Activated CD8-positive, alpha-beta memory T cell treated with anti-CD3 and anti-CD28 coated beads, Interleukin-2, amount 50 U/mL, for 1 hour (primary cell): ENCODE measurements around the gene SOAT1.
A peak's percentile ranks its signal among the peaks of the same experiment; 100 is the strongest.
"Not testable (repeated sequence)": the region's sequence is repeated elsewhere in the genome, so short reads cannot be mapped to it uniquely, and the experiment has no call there.

ENCODE experiments used
- DNase-seq: peaks from one replicate; pipeline ENCODE4 v3.0.0-alpha.2; 2020; ENCODE audit errors: extremely low read depth

Gene SOAT1

DNA sequence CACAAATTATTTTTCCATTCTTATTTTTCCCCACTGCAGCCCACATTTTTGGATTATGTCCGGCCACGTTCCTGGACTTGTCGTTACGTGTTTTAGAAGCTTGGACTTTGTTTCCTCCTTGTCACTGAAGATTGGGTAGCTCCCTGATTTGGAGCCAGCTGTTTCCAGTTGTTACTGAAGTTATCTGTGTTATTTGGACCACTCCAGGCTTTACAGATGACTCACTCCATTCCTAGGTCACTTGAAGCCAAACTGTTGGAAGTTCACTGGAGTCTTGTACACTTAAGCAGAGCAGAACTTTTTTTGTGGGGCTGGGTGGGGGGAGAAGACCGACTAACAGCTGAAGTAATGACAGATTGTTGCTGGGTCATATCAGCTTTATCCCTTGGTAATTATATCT is 59.9 kb downstream of the SOAT1 start:
- DNase-seq = no peak

DNA sequence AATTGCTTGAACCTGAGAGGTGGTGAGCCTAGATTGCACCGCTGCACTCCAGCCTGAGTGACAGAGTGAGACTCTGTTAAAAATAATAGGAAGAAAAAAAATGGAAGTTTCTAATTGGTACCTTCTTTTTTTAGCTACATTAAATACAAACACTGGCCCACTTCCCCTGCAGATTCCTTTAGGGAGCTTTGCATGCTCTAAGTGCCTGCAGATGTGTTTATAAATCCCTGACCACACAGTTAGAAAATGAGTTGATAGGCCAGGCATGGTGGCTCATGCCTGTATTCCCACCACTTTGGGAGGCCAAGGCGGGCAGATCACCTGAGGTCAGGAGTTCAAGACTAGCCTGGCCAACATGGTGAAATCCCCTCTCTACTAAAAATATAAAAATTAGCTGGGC is 68.0 kb downstream of the SOAT1 start:
- DNase-seq = not testable (repeated sequence)

DNA sequence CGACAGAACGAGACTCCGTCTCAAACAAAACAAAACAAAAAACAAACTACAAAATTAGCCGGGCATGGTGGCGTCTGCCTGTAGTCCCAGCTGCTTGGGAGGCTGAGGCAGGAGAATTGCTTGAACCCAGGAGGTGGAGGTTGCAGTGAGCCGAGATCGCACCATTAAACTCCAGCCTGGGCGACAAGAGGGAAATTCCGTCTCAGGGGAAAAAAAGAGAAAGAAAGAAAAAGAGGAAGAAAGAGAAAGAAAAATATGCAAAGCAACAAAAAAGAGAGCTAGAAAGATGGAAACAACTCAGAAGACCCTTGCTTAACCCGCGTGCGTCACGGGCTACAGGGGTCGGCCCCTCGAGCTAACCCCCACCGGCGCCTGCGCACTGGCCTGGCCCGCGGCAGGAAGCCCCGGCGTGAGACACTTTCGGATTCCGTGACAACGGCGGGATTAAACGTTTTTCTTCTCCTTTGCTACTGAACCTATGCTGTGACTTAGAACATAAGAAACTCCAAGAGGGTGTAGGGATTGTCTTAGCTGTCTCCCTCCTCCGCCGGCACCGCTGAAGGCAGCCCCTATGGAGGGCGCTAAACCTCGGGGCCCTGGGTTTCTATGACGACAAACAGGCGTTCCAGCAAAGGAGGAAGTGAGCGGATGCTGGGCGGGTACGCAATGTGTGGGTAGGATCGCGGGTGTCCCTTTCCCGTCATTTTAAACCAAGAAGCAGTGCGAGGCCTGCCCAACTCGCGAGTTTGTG is 71.9 kb downstream of the SOAT1 start, which contains the start of gene AXDND1:
Gene AXDND1 (plus strand): TSS at position 630 of the 751 bp plus-strand sequence. CDS start 539 bp downstream, outside the sequence.
- peak; percentile 89 for DNase-seq

DNA sequence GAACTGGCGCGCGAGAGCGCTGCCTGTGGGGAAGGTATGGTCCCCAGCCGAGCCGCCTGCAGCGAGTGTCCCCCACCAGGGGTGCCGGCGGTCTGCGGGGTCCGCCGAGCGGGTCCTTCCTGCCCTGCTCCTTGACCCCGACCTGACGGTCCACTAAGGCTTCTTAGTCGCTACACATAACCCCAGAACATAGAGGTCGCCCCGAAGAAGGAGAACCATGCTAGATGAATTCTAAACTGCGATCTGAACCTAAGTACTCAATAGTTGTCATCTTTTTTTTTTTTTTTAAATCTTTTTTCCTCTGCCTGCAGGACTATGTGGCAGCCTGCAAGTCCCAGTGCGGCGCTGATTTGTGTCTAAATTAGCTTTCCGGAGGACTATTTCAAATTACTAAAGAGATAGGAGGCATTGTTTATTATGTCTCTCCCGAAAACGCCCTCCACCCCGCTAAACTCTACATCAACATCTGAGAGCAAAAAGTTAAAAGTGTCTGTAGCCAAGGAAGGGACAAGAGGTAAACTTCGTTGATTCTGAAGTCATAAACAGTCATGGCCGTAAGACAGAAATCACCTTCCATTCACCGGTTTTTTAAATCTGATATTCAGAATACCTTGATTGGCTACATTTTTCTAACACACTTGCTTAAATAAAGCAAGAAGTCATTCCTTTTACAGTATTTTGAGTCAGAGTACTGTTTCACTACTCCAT is 72.7 kb downstream of the SOAT1 start:
- DNase-seq = no peak

DNA sequence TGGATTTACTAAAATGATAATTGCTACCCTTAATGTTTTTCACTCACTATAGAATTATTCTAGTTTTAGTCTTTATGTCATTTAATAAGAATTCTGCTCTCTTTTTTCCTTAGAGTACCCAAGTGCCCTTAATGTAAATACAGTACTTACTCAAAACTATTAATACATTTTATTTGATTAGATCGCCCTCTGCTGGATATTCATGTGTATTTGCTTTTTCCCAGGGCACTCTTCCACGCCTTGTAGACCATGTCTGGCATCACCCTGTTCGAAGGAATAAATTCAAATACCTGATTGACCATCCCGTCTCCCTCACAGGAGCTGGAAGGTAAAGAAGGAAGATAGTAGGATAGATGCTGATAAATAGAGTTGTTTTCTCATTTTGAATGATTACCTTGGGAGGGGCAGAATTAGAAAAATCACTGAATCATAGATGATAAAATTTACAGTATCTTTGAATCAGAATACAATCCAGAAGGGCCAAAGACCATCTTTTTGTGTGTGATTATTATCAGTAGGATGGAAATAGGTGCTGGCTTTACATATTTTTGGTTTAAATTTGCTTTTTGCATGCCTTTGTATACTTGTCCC is 76.2 kb downstream of the SOAT1 start:
- no peak for DNase-seq

DNA sequence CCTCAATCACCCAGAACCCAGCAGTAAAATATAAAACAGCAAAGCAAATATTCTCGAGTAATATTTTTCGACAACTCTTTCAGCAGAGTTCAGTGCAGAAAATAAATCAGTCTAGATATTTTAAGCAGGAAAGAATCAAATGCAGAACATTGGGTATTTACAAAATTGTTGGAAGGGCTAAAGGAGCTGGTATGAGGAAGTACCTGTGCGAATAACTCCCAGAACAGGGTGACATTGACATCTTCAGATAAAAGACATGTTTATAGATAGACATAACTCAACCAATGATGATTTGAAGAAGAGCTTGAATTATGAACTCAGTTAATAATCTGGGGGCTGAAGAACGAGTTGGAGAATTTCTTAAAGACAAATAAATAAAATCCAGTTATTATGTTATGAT is 78.6 kb downstream of the SOAT1 start:
- no peak for DNase-seq

DNA sequence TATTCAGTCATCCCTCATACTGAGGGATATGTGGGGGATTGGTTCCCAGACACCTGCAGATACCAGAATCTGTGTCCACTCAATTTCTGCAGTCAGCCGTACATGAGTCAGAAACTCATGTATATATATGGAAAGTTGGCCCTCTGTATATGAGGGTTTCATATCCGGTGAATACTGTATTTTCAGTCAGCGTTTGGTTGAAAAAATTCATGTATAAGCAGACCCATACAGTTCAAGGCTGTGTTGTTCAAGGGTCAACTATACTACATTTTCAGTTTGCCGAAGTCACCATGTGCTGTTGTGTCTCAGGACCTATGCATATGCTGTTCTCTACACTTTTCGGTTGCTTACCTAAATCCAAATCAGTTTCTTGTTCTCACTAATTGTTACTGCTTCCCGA is 82.6 kb downstream of the SOAT1 start:
- DNase-seq = no peak

DNA sequence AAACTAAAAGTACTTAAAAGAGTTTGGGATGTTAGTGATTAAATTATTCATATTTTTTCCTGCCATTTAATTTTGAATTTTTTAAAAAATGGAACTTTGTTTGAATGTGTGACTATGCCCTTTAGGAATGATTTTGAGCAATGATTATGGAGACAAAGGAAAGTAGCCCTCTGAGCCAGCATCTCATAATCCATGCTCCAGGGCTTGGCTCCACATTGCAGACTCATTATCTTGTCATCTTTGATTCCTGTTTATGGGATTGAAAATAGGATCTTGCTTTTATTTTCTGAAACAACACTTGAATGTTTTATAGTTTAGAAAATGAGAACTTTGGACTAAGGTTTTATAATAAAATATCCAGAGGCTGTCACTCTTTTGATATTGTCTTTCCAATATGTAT is 86.7 kb downstream of the SOAT1 start:
- no peak for DNase-seq

DNA sequence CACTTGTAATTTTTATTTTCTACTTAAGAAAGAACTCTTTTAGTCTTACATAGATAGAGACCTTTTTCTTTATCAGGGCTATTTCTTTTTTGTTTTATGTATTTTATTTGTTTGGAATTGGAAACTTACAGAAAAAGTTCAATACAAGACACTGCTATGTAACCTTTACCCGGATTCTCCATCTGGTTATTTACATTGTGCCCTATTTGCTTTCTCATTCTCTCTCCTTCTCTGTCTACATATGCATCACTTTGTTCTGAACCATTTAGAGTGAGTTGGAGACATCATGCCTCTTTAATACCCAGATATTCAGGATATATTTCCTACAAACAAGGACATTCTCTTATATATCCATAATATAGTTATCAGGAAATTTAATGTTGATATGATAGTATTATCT is 90.4 kb downstream of the SOAT1 start:
- no peak for DNase-seq

DNA sequence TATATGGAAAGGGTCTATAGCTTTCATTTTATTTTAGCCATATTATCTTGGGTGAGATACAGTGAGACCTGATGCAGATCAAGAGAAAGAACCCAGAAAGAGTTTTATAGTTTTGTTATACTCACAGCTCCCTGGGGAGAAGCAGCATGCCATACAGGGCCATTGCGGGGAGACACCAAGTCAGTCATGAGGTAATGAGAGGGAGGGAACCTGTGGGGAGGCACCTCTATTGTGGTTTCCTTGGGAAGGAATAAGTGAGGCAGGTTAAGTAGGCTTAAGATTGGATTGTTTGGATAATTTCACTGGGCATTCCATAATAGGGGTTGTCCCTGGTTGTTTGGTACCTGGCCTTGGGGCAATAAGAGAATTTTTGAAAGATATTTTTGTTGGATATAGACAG is 91.9 kb downstream of the SOAT1 start:
- no peak for DNase-seq

DNA sequence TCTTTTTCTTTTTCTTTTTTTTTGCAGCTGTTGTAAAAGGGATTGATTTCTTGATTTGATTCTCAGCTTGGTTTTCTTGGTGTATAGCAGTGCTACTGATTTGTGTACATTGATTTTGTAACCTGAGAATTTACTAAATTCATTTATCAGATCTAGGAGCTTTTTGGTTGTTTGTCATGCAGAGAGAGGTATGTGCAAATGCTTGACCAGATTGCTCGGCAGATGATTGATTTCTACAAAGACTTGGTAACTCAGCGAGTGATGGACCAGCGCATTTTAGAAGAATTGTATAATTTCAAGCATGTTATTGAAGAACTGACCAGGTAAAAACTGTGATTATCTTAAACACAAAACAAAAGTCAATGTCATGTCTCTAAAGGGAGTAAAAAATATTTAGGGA is 100.1 kb downstream of the SOAT1 start:
- DNase-seq = no peak

DNA sequence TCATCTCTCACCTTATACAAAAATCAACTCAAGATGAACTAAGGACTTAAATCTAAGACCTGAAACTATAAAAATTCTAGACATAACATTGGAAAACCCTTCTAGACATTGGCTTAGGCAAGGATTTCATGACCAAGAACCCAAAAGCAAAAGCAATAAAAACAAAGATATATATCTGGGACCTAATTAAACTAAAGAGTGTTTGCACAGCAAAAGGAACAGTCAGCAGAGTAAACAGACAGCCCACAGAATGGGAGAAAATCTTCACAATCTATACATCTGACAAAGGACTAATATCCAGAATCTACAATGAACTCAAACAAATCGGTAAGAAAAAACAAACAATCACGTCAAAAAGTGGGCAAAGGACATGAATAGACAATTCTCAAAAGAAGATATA is 105.8 kb downstream of the SOAT1 start:
- DNase-seq = not testable (repeated sequence)
